SH-SY5Y (cell line): ENCODE results near the gene ZAR1L.

Source experiments
- GATA2 ChIP-seq: IDR thresholded peaks from 2 replicates; pipeline ENCODE4 v1.6.1; 2011; ENCODE audit warnings: mild to moderate bottlenecking, low read depth, low read length
- GATA3 ChIP-seq: IDR thresholded peaks from 2 replicates; pipeline ENCODE4 v1.6.1; 2011; ENCODE audit warnings: low read depth, mild to moderate bottlenecking, low read length, moderate library complexity

DNA sequence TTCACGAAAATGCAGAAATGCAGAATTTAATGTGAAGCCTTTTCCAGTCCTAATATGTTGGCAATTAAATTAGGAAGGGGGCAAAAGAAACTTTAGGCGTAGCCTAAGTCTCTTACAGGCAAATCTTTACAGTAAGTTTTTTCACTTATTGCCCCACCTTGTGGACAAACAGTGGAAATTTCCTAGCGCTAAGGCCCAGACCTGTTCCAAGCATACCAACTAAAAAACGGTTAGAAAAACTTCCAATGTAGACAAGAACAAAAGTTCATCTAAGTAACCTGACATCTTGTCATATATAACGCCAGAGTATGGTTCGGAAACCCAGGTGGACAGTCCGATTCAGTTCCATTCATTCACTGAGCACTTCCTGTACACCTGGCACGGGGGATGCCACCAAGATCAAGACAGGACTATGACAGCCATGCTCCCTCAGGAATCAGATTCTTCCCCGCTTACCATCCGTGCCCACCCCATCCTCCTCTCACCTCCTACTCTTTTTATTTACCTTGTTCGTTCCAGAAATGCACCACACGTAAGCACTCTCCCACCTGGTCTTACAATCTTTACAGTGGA is 4.9 kb downstream of the ZAR1L start:
- TF ChIP-seq GATA2 = no peak
- TF ChIP-seq GATA3 = no peak
